HepG2 (cell line): Measurements from ENCODE around the gene CDKL2. TPM values are rescaled to one million over a fixed set of nuclear protein-coding genes. Genes with fewer than 3 reads are reported as not detected.

Experiments used
- ARNT ChIP-seq: fragments of 450-650 bp; IDR thresholded peaks from 2 replicates; pipeline ENCODE4 v1.6.1; 2017
- CBX1 ChIP-seq: IDR thresholded peaks from one replicate; pipeline ENCODE4 v1.6.1; 2016; ENCODE audit warnings: antibody characterized with exemption, low read depth
- GATAD2A ChIP-seq: IDR thresholded peaks from 2 replicates; pipeline ENCODE4 v1.6.1; 2016
- MIER2 ChIP-seq: IDR thresholded peaks from 2 replicates; pipeline ENCODE4 v1.6.1; 2016; ENCODE audit warnings: missing biosample characterization, missing genetic modification reagents
- RBAK ChIP-seq: sonication (generic); formaldehyde crosslinking; IDR thresholded peaks from 2 replicates; pipeline ENCODE4 v1.5.1; 2020; ENCODE audit warnings: mild to moderate bottlenecking, missing genetic modification reagents
- REPIN1 ChIP-seq: sonication (generic); formaldehyde crosslinking; IDR thresholded peaks from 2 replicates; pipeline ENCODE4 v1.8.0; 2022; ENCODE audit warnings: missing genetic modification reagents, low read depth, mild to moderate bottlenecking, borderline replicate concordance
- SAP130 ChIP-seq: IDR thresholded peaks from 2 replicates; pipeline ENCODE4 v1.6.1; 2016; ENCODE audit warnings: low read depth
- SCMH1 ChIP-seq: sonication (generic); formaldehyde crosslinking; IDR thresholded peaks from 2 replicates; pipeline ENCODE4 v1.9.0; 2021; ENCODE audit warnings: missing genetic modification reagents, mild to moderate bottlenecking, borderline replicate concordance
- TEAD2 ChIP-seq: sonication (generic); formaldehyde crosslinking; IDR thresholded peaks from 2 replicates; pipeline ENCODE4 v1.9.0; 2021; ENCODE audit warnings: missing genetic modification reagents
- ZBTB33 ChIP-seq: sonication (generic); formaldehyde crosslinking; IDR thresholded peaks from 2 replicates; pipeline ENCODE4 v1.4.0; 2020; ENCODE audit warnings: missing genetic modification reagents
- ZNF275 ChIP-seq: sonication (generic); formaldehyde crosslinking; IDR thresholded peaks from 2 replicates; pipeline ENCODE4 v1.8.0; 2022; ENCODE audit warnings: missing genetic modification reagents, mild to moderate bottlenecking, inconsistent platforms, borderline replicate concordance
- ZNF432 ChIP-seq: sonication (generic); formaldehyde crosslinking; IDR thresholded peaks from 2 replicates; pipeline ENCODE4 v1.5.0; 2020; ENCODE audit warnings: missing genetic modification reagents, mild to moderate bottlenecking, borderline replicate concordance
- ZNF44 ChIP-seq: sonication (generic); formaldehyde crosslinking; IDR thresholded peaks from 2 replicates; pipeline ENCODE4 v1.5.1; 2020; ENCODE audit warnings: mild to moderate bottlenecking, missing genetic modification reagents
- ZNF558 ChIP-seq: sonication (generic); formaldehyde crosslinking; IDR thresholded peaks from 2 replicates; pipeline ENCODE4 v1.9.0; 2022; ENCODE audit warnings: mild to moderate bottlenecking, missing genetic modification reagents, borderline replicate concordance
- ZNF672 ChIP-seq: sonication (generic); formaldehyde crosslinking; IDR thresholded peaks from 2 replicates; pipeline ENCODE4 v1.8.1; 2022; ENCODE audit warnings: missing genetic modification reagents
- ZNF784 ChIP-seq: sonication (generic); formaldehyde crosslinking; IDR thresholded peaks from 2 replicates; pipeline ENCODE4 v1.5.1; 2020; ENCODE audit warnings: missing genetic modification reagents, mild to moderate bottlenecking, borderline replicate concordance
- ZNF850 ChIP-seq: sonication (generic); formaldehyde crosslinking; conservative IDR thresholded peaks from 2 replicates; pipeline ENCODE4 v1.9.0; 2021; ENCODE audit warnings: mild to moderate bottlenecking, missing genetic modification reagents
- polyA plus RNA-seq, 8 experiments: library from polyadenylated mRNA; depleted of rRNA in 3 of 8; stranded (reverse) in 7 of 8; unstranded in 1 of 8; fragments of >200 nt; fragmentation: Illumina TruSeq in 4 of 8; extraction: Trizol in 4 of 8; gene quantifications; 2 replicates each; pipeline versions ENCODE4 v1.2.1 to v1.2.3, GENCODE V29; 2011 to 2016; ENCODE audit warnings: low read depth in 4 of 8, missing spikeins in 1 of 8, mixed read lengths in 1 of 8; ENCODE audit not compliant: insufficient read depth in 1 of 8
- total RNA-seq, 5 experiments: library from RNA; depleted of rRNA; stranded (reverse); fragments of >200 nt; fragmentation: Illumina TruSeq; extraction: Trizol; gene quantifications; 2 replicates each; pipeline ENCODE4 v1.2.3, GENCODE V29; 2016; ENCODE audit warnings: low read depth in 1 of 5
- TF ChIP-seq, protein P1 (sequence below): sonication (generic); formaldehyde crosslinking; IDR thresholded peaks from 2 replicates; pipeline ENCODE4 v1.5.0; 2020; ENCODE audit warnings: missing genetic modification reagents, mild to moderate bottlenecking, borderline replicate concordance
- TF ChIP-seq, protein P2 (sequence below): sonication (generic); formaldehyde crosslinking; IDR thresholded peaks from 2 replicates; pipeline ENCODE4 v1.5.0; 2020; ENCODE audit warnings: missing genetic modification reagents
- TF ChIP-seq, protein P3 (sequence below): sonication (generic); formaldehyde crosslinking; IDR thresholded peaks from 2 replicates; pipeline ENCODE4 v1.4.0; 2020; ENCODE audit warnings: missing genetic modification reagents, borderline replicate concordance

CDKL2 gene
- total and polyA plus RNA-seq, 2 of the 13 experiments (the other 11 are each of a cell fraction or from before 2014, with no cell fraction given), result not detected

DNA sequence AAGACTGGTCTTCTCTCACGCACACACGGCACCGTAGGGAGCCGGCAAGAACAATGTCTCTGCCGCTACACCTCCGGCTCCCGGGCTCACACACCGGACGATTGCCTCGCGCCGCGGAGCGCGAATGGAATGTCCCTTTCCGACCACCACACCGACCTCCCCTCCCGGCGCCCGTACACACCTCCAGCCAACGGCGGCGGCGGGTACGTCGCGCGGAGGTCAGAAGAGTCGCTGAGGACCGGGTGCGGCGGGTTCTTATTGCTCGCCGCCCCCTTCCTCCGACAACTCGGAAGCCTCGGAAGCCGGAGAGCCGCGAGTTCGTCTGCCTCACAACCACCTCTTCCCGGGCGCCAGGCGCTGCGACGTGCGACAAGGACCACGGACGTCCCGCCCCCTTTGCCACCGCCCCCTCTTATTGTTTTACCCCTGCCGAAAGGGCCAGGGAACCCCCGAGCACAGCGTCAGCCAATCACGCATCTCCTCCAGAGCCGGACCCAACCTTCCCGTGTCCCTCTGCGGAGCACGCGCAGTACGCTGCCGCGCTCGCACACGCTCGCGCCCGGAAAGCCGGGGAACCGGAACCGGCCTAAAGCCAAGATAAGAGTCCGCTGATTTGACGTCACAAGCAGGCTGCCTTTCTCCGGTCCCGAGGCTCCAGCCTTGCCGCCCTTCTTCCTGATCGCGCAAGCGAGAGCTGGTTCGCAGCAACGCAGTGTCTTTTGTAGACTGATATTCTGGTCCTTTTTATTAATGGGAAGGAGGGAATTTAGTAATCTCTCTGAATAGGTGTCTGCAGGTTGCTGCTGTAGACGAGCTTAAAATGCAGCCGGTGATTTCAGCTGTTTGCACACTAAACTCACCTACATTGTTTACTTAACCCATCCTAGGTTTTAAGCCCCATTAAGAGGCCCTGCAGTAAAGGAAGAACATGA lies 43.0 kb upstream of the CDKL2 start, which contains the start of gene G3BP2 (continued):
- TF ChIP-seq ZBTB33 (0 out of 2 replicates have a peak, but pooled peaks have one; percentile 8), ZNF784 (CRISPR knock-in tag) (peak; percentile 20; the same call in 1 of the 2 replicates), MIER2 (CRISPR knock-in tag) (no peak), ZNF672 (CRISPR knock-in tag) (no peak), REPIN1 (peak; percentile 91), RBAK (0 out of 2 replicates have a peak, but pooled peaks have one; percentile 13), ZNF558 (CRISPR knock-in tag) (no peak), SCMH1 (CRISPR knock-in tag) (no peak), ZNF44 (CRISPR knock-in tag) (no peak), SAP130 (CRISPR knock-in tag) (peak; percentile 89; the same call in 1 of the 2 replicates), CBX1 (no peak), ZNF432 (CRISPR knock-in tag) (no peak), ARNT (no peak), ZNF275 (CRISPR knock-in tag) (0 out of 2 replicates have a peak, but pooled peaks have one; percentile 72), GATAD2A (peak; percentile 17; the same call in 1 of the 2 replicates), TEAD2 (CRISPR knock-in tag) (no peak), ZNF850 (CRISPR knock-in tag) (no peak)
- TF ChIP-seq, protein P1, sequence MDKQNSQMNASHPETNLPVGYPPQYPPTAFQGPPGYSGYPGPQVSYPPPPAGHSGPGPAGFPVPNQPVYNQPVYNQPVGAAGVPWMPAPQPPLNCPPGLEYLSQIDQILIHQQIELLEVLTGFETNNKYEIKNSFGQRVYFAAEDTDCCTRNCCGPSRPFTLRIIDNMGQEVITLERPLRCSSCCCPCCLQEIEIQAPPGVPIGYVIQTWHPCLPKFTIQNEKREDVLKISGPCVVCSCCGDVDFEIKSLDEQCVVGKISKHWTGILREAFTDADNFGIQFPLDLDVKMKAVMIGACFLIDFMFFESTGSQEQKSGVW (CRISPR knock-in tag), result no peak
- TF ChIP-seq, protein P2, sequence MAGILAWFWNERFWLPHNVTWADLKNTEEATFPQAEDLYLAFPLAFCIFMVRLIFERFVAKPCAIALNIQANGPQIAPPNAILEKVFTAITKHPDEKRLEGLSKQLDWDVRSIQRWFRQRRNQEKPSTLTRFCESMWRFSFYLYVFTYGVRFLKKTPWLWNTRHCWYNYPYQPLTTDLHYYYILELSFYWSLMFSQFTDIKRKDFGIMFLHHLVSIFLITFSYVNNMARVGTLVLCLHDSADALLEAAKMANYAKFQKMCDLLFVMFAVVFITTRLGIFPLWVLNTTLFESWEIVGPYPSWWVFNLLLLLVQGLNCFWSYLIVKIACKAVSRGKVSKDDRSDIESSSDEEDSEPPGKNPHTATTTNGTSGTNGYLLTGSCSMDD (CRISPR knock-in tag), result 0 out of 2 replicates have a peak, but pooled peaks have one; percentile 4
- TF ChIP-seq, protein P3, sequence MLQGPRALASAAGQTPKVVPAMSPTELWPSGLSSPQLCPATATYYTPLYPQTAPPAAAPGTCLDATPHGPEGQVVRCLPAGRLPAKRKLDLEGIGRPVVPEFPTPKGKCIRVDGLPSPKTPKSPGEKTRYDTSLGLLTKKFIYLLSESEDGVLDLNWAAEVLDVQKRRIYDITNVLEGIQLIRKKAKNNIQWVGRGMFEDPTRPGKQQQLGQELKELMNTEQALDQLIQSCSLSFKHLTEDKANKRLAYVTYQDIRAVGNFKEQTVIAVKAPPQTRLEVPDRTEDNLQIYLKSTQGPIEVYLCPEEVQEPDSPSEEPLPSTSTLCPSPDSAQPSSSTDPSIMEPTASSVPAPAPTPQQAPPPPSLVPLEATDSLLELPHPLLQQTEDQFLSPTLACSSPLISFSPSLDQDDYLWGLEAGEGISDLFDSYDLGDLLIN (CRISPR knock-in tag), result peak; percentile 55; the same call in 1 of the 2 replicates
